Activated CD4-positive, alpha-beta T cell treated with anti-CD3 and anti-CD28 coated beads for 36 hours (primary cell): ENCODE measurements around the gene OR13J1. TPM values are rescaled to one million over a fixed set of nuclear protein-coding genes. Genes with fewer than 3 reads are reported as not detected.

ENCODE experiments used
- ATAC-seq: fragments of 200-7000 bp; cut with Tn5 transposase; one replicate; pipeline ENCODE4 v1.10.0; 2021; ENCODE audit warnings: mild to moderate bottlenecking, moderate library complexity
- CTCF ChIA-PET: fragments of 350-600 bp; sonication (Branson Sonifier 250); formaldehyde crosslinking; loops from one replicate; lab custom pipeline; 2021; ENCODE audit warnings: antibody characterized with exemption; lab: Charles Lee
- POLR2A ChIA-PET: fragments of 350-600 bp; sonication (Branson Sonifier 250); formaldehyde crosslinking; loops from one replicate; lab custom pipeline; 2021; ENCODE audit warnings: antibody characterized with exemption, inconsistent platforms; lab: Charles Lee
- DNase-seq: peaks from one replicate; pipeline ENCODE4 v3.0.0-alpha.2; 2020
- H3K27ac Mint-ChIP-seq: one replicate; pipeline ENCODE4 v1.8.0; 2021; ENCODE audit warnings: mixed read lengths
- H3K27me3 Mint-ChIP-seq: one replicate; pipeline ENCODE4 v1.8.0; 2021; ENCODE audit warnings: mixed read lengths
- H3K36me3 Mint-ChIP-seq: one replicate; pipeline ENCODE4 v1.8.0; 2021; ENCODE audit warnings: low read depth, mixed read lengths
- H3K4me1 Mint-ChIP-seq: one replicate; pipeline ENCODE4 v1.8.0; 2021; ENCODE audit warnings: mixed read lengths
- H3K4me3 Mint-ChIP-seq: one replicate; pipeline ENCODE4 v1.8.0; 2021; ENCODE audit warnings: mild to moderate bottlenecking, moderate library complexity, mixed read lengths
- H3K9me3 Mint-ChIP-seq: one replicate; pipeline ENCODE4 v1.8.0; 2021; ENCODE audit warnings: low read depth, mixed read lengths
- intact Hi-C, 2 experiments: fragments of 100-400 bp; cut with DNase I in 1 of 2; cut with micrococcal nuclease in 1 of 2; formaldehyde crosslinking; loops; one replicate each; pipeline versions ENCODE4 v1.14.2 to v1.15.1; 2022 to 2024; cut with DNase I, micrococcal nuclease
- total RNA-seq, 2 experiments: library from RNA; stranded (reverse); gene quantifications; one replicate each; pipeline ENCODE4 v1.2.3, GENCODE V29; 2021

OR13J1 gene
- total RNA-seq, 2 experiments from 2014 or later = not detected

DNA sequence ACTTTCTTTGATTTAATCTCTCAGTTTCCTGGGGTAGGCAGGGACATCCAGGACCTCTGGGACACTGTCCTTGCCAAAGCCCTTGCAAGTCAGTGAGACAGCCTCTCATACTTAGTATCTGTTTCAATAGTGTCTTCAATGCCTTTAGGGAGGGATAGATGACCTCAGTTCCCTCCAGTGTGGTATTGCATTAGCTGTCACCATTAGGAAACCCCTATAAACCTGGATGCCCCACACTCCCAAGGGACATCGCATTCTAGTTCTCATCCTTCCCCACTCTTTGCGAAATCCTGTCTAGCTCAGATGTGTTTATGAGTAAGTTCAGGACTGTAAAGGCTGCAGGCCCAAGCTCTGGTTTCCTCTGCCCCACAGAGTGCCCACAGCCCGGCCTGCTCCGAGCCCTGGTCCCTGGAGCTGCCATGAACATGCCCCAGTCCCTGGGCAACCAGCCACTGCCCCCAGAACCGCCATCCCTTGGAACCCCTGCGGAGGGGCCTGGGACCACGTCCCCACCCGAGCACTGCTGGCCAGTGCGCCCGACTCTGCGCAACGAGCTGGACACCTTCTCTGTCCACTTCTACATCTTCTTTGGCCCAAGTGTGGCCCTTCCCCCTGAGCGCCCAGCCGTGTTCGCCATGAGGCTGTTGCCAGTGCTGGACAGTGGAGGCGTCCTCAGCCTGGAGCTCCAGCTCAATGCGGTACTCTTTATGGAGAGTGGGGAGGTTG is 28.0 kb downstream of the OR13J1 start:
- POLR2A ChIA-PET = no interaction called here
- CTCF ChIA-PET = interaction anchor here (0.7 to 2.3 kb wide), 4 partner anchors 16 to 146 kb away, joined by 4 to 7 read pairs (median 4); no protein-coding TSS in a partner anchor
- no peak for ATAC-seq

DNA sequence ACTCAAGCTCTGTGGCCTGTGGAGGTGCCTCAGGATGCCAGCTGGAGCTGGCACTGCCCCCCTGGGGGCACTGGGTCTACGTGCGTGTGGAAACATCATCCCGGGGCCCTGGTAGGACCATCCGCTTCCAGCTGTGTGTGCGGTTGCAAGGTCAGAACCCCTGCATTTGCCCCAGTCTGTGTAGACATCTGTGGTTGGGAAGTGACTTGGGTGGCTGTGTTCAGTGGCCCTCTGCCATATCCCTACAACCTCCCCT is 28.6 kb downstream of the OR13J1 start:
- DNase-seq = no peak
- Mint-ChIP-seq H3K4me3 (no peak overlapping the region), H3K27ac (no peak overlapping the region), H3K4me1 (peaks cover 16% of the 10 kb centered on the region), H3K27me3 (no peaks in the 10 kb centered on the region), H3K9me3 (no peaks in the 10 kb centered on the region), H3K36me3 (no peaks in the 10 kb centered on the region)
- CTCF ChIA-PET = interaction anchor here (0.7 to 2.3 kb wide), 3 partner anchors 15 to 95 kb away, joined by 4 to 7 read pairs (median 4); no protein-coding TSS in a partner anchor
- no peak for ATAC-seq
- POLR2A ChIA-PET = no interaction called here
- intact Hi-C loops = no loop called here

More for the DNA sequence above, 28.0 kb downstream of the OR13J1 start:
- peaks cover 16% of the 10 kb centered on the region for H3K4me1 Mint-ChIP-seq
- no peaks in the 10 kb centered on the region for H3K27me3 Mint-ChIP-seq
- intact Hi-C loops = no loop called here
- no peaks in the 10 kb centered on the region for H3K36me3 Mint-ChIP-seq
- no peak overlapping the region for H3K27ac Mint-ChIP-seq
- no peaks in the 10 kb centered on the region for H3K9me3 Mint-ChIP-seq
- DNase-seq = no peak
- H3K4me3 Mint-ChIP-seq = no peak overlapping the region

DNA sequence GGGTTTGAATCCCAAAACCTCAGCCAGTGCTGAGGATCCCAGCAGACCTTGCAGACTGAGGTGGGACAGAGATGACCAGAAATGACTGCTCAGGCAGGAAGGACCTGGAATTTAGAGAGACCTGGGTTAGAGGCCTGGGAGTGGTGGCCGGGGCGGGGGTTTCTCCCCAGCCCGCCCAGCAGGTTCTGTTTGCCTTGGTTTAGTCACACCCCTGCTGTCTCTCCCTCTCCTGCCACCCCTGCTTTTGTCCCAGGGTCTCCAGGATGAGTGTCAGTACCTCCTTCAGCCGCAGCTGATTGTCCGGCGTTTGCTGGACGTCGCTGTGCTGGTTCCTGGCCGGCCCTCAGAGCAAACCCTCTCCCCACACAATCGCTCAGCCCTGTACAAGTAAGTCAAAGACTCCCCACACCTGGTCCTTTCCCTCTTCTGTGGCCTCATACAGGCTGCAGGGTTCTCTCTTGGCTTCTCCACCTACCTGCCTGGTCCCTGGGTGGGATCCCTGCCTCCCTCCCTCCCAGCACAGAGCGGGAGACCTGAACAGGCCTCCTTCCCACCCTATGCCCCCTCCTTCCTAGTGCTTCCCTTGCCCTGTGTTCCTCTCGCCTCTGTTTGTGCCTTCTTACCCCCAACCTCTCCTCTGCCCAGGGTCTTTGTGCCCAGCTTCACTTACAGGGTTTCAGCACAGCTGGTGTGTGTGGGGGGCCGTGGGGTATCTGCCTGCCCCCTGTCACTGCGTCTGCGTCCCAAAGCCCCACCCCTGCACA is 29.1 kb downstream of the OR13J1 start:
- DNase-seq (no peak), ATAC-seq (no peak)
- Mint-ChIP-seq H3K4me1 (peaks cover 16% of the 10 kb centered on the region), H3K27ac (no peak overlapping the region), H3K27me3 (no peaks in the 10 kb centered on the region), H3K36me3 (no peaks in the 10 kb centered on the region), H3K9me3 (no peaks in the 10 kb centered on the region), H3K4me3 (no peak overlapping the region)
- POLR2A ChIA-PET = no interaction called here
- intact Hi-C loops = no loop called here
- CTCF ChIA-PET = interaction anchor here (0.7 to 2.3 kb wide), 3 partner anchors 15 to 95 kb away, joined by 4 to 7 read pairs (median 4); no protein-coding TSS in a partner anchor

DNA sequence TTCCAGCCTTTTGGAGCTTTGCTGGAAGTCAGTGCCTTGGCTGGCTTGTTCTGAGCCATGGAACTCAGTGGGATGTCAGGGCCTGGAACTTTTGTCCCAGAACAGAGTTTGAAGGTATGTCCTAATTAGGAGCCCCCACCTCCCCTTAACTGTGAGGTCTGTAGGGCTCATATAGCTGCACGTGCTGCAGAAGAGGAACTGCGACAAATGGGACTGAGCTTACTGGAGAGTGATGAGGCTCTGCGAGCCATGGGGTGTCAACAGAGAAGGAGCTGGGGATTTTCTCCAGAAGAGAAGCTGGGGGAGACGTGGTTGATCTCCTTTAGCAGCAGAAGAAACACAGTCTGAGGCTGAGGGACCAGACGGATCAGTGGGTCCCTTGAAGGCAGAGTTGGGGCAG is 30.3 kb downstream of the OR13J1 start:
- no peak for ATAC-seq
- no peak overlapping the region for H3K27ac Mint-ChIP-seq
- H3K4me1 Mint-ChIP-seq = peaks cover 6% of the 10 kb centered on the region
- POLR2A ChIA-PET = no interaction called here
- no peaks in the 10 kb centered on the region for H3K9me3 Mint-ChIP-seq
- CTCF ChIA-PET = interaction anchor here (0.6 kb wide), 1 partner anchor 48 kb away, joined by 3 read pairs; no protein-coding TSS in a partner anchor
- intact Hi-C loops = no loop called here
- H3K36me3 Mint-ChIP-seq = no peaks in the 10 kb centered on the region
- DNase-seq = no peak
- H3K4me3 Mint-ChIP-seq = no peak overlapping the region
- no peaks in the 10 kb centered on the region for H3K27me3 Mint-ChIP-seq

DNA sequence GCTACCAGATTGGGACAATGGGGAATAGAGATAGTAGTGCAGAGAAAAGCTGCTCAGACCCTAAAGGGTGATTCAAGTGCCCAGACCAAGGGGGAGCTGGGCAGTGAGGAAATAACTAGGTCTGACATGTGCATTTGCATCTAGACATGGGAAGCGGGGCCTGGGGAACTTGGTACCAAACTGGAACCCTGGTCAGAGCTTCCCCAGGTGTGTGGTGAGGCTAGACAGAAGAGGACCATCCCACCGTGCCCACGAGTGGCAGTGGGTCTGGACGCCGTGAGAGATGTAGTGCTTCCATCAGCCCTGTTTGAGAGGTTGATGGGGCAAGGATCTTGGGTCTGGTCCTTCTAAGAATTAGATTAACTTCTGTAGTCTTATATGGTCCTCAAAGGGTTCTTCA is 33.6 kb downstream of the OR13J1 start:
- Mint-ChIP-seq H3K4me1 (no peaks in the 10 kb centered on the region), H3K9me3 (no peaks in the 10 kb centered on the region), H3K27me3 (no peaks in the 10 kb centered on the region), H3K36me3 (no peaks in the 10 kb centered on the region), H3K4me3 (no peak overlapping the region), H3K27ac (no peak overlapping the region)
- ATAC-seq = no peak
- POLR2A ChIA-PET = interaction anchor here (0.6 kb wide), 1 partner anchor 287 kb away, joined by 3 read pairs; no protein-coding TSS in a partner anchor
- CTCF ChIA-PET = interaction anchor here (1.4 to 3.7 kb wide), 2 partner anchors 45 to 47 kb away, joined by 4 to 23 read pairs; no protein-coding TSS in a partner anchor
- no peak for DNase-seq
- intact Hi-C loops = no loop called here

DNA sequence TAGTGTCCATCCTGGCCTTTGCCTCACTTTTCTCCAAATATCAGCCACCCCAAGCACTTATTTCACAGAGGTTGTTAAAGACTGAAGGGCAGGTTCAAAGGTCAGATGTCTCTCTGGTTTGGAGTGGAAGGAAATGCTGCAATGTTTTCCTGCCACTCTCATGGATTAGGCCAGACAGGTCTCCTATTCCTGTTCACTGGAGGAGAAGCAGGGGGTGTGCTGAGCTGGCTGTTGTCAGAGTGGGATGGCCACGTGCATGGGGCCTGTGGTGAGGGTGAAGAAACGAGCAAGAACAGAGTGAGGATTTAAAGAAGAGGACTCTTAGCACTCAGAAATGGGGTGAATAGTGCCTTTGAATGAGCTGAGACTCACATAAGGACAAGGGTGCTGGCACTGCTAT is 34.4 kb downstream of the OR13J1 start:
- CTCF ChIA-PET = interaction anchor here (0.8 to 3.7 kb wide), 8 partner anchors 10 to 171 kb away, joined by 3 to 23 read pairs (median 4); partner anchors contain the start of gene SPAG8
- no peaks in the 10 kb centered on the region for H3K4me1 Mint-ChIP-seq
- intact Hi-C loops = no loop called here
- no peaks in the 10 kb centered on the region for H3K9me3 Mint-ChIP-seq
- H3K36me3 Mint-ChIP-seq = no peaks in the 10 kb centered on the region
- no peak overlapping the region for H3K4me3 Mint-ChIP-seq
- no peak overlapping the region for H3K27ac Mint-ChIP-seq
- POLR2A ChIA-PET = no interaction called here
- H3K27me3 Mint-ChIP-seq = no peaks in the 10 kb centered on the region
- DNase-seq (no peak), ATAC-seq (no peak)

DNA sequence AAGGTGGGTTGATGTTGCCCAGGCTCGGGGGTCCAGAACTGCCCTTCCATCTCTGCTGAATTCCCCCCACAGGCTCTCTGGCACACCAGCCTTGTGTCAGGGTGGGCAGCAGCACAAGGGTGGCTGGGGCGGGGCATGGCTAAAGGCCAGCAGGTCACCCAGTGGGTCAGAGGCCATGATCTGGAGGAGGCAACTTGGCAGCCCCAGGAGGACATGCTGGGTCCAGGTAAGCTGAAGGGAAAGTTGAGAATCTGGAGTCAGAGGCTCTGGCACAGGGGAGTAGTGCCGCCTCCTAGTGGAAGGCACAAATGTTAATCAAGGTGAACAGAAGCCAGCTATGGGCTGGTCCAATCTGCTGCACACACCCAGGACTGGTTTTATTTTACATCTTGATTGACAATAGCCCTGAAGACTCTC is 35.0 kb downstream of the OR13J1 start:
- no peaks in the 10 kb centered on the region for H3K4me1 Mint-ChIP-seq
- H3K9me3 Mint-ChIP-seq = no peaks in the 10 kb centered on the region
- CTCF ChIA-PET = interaction anchor here (0.8 to 3.7 kb wide), 8 partner anchors 9 to 172 kb away, joined by 3 to 23 read pairs (median 4); partner anchors contain the start of genes HINT2 and SPAG8
- H3K4me3 Mint-ChIP-seq = no peak overlapping the region
- H3K36me3 Mint-ChIP-seq = no peaks in the 10 kb centered on the region
- intact Hi-C loops = no loop called here
- DNase-seq = peak; percentile 42
- H3K27ac Mint-ChIP-seq = no peak overlapping the region
- H3K27me3 Mint-ChIP-seq = no peaks in the 10 kb centered on the region
- POLR2A ChIA-PET = no interaction called here
- ATAC-seq = peak; percentile 66

DNA sequence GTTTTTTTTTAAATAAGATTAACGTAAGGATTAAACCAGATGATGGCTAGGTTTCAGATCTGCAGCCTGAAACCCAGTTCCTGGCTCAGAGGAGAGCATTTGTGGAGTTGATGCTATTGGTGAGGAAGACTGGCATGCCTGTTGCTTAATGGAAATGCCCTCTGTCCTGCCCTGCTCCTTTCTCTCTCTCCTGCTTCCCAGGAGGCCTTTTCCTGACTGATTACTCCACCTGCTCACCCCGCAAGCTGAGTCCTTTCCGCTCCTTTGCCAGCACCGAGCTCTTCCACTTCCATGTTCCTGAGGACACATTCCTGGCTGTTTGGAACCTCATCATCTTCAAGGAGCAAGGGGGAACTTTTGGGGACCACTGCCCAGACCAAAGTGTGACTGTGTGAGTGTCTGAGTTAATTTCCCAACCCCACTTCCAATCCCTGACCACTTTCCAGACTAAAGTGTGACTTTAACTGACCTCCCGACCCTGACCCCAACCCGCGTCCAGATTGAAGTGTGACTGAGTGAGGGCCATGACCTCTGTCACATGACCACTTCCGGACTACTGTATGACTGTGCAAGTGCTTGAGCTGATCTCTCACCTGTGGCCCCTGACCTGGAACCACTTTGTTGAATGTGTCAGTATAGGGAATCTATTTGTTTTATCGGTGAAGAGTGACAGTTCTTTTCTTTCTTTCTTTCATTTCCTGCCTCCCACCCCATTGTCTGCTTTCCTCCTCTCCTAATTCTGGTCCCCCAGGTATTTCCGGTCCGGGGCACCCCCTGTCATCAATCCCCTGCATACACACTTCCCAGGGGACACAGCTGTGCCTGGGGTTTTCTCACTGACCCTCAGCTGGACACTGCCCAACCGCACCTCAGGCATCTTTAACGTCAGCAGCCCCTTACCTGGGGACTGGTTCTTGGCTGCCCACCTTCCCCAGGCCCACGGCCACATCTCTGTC is 35.7 kb downstream of the OR13J1 start:
- H3K9me3 Mint-ChIP-seq = no peaks in the 10 kb centered on the region
- no peak overlapping the region for H3K4me3 Mint-ChIP-seq
- no peaks in the 10 kb centered on the region for H3K36me3 Mint-ChIP-seq
- peak overlapping the region; percentile 11 for H3K27ac Mint-ChIP-seq
- no peaks in the 10 kb centered on the region for H3K27me3 Mint-ChIP-seq
- peaks cover 6% of the 10 kb centered on the region for H3K4me1 Mint-ChIP-seq
- ATAC-seq (no peak), DNase-seq (no peak)
- CTCF ChIA-PET = interaction anchor here (0.6 to 3.7 kb wide), 10 partner anchors 8 to 722 kb away, joined by 3 to 23 read pairs (median 4); partner anchors contain the start of genes HINT2 and SPAG8
- POLR2A ChIA-PET = no interaction called here
- intact Hi-C loops = no loop called here

DNA sequence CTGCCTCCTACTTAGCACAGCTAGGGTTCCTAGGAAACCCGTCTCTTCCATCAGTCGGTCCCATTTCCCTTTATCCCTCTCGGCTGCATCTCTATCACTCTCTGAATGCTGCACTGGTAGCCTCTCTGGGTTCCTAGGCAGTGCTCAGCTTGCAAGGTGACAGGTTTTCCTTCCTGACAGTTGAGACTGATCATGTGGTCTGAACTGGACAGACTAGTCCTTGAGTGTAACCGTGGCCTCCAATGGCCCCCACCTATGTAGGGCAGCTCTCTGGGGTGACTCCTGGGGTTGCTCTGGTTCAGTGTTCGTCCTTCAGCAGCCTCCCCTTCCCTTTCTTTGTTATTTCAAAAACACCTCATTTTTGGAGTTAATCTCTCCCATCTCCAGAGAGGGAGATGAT is 37.4 kb downstream of the OR13J1 start:
- ChIA-PET POLR2A (no interaction called here), CTCF (interaction anchor here (0.5 to 2.9 kb wide), 5 partner anchors 21 to 1023 kb away, joined by 3 to 14 read pairs (median 4); partner anchors contain the start of gene SPAG8)
- H3K27ac Mint-ChIP-seq = no peak overlapping the region
- no peak for DNase-seq
- intact Hi-C loops = no loop called here
- no peaks in the 10 kb centered on the region for H3K9me3 Mint-ChIP-seq
- peaks cover 10% of the 10 kb centered on the region for H3K4me1 Mint-ChIP-seq
- H3K36me3 Mint-ChIP-seq = no peaks in the 10 kb centered on the region
- H3K27me3 Mint-ChIP-seq = no peaks in the 10 kb centered on the region
- no peak overlapping the region for H3K4me3 Mint-ChIP-seq
- ATAC-seq = no peak

DNA sequence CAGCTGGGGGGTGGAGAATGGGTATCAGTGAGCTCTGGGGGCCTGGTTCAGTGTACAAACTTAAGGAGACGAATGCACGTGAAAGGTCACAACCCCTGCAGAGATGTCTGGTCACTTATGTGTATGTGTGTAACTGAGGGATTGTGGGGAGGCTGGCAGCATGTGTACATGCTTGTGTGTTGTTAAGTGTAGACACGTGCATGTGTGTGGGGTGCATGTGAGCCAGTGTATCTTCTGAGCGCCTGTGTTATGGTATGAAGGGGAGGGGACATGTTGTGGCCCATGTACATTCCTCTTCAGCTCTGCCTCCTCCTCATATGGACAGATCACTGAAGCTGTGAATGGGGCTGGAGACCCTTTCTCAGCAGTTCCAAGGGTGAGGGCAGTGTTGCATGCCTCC is 39.2 kb downstream of the OR13J1 start:
- ChIA-PET POLR2A (no interaction called here), CTCF (interaction anchor here (1.4 to 2.9 kb wide), 4 partner anchors 8 to 51 kb away, joined by 4 to 14 read pairs (median 6); partner anchors contain the start of gene SPAG8)
- no peak overlapping the region for H3K27ac Mint-ChIP-seq
- DNase-seq = no peak
- peaks cover 11% of the 10 kb centered on the region for H3K4me1 Mint-ChIP-seq
- H3K36me3 Mint-ChIP-seq = no peaks in the 10 kb centered on the region
- H3K9me3 Mint-ChIP-seq = no peaks in the 10 kb centered on the region
- no peaks in the 10 kb centered on the region for H3K27me3 Mint-ChIP-seq
- no peak for ATAC-seq
- H3K4me3 Mint-ChIP-seq = no peak overlapping the region
- intact Hi-C loops = no loop called here
